ENCODE results near the gene PBX4.
A peak's percentile ranks its signal among the peaks of the same experiment; 100 is the strongest.
"Not testable (repeated sequence)": the region's sequence is repeated elsewhere in the genome, so short reads cannot be mapped to it uniquely, and the experiment has no call there.

PBX4 gene, protein sequence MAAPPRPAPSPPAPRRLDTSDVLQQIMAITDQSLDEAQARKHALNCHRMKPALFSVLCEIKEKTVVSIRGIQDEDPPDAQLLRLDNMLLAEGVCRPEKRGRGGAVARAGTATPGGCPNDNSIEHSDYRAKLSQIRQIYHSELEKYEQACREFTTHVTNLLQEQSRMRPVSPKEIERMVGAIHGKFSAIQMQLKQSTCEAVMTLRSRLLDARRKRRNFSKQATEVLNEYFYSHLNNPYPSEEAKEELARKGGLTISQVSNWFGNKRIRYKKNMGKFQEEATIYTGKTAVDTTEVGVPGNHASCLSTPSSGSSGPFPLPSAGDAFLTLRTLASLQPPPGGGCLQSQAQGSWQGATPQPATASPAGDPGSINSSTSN

DNA sequence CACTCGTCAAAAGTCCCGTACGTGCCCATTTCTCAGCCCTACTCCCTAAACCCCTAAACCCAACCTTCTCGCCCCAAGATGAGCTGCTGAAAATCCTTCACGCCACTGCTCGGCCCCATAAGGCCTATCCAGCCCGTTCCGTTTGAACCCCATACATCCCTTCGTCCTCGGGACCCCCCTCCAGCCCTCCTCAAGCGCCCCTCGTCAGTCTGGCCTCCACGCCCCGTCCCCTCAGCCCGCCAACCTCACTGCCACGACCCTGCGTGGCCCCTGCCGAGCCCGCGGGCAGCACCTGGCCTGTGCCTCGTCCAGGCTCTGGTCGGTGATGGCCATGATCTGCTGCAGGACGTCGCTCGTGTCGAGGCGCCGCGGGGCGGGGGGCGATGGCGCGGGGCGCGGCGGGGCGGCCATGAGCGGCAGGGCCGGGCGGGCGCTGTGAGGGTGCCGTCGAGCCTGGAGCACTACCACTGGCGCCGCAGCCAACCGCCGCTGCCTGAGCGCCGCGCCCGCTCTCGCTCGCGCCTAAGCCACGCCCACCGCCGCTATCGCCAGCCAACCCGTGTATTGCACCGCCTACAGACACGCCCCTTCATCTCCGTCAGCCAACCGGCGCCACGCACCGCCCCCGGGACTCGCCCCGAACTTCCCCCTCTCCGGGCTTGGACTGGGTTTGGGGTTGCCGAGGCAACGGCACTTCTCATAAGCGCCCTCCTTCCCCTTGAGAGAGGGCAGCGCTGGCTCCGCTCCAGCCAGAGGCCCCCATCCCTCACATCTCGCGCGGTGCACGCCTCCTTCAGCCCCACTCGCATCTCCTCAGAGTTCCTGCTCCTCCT is at the start of gene PBX4:
Gene PBX4, minus strand, starts transcription at position 469 of the 833 bp plus-strand sequence. Its CDS starts 58 bp downstream, at position 411.
- TF ChIP-seq POLR2A (IDR thresholded peaks at IDR 0.05; ENCODE audit: extremely low read depth, insufficient read length) (peak; percentile 47), CTCF (IDR thresholded peaks at IDR 0.05; ENCODE audit: low read depth, low read length) (no peak), MAX (IDR thresholded peaks at IDR 0.05; ENCODE audit: low read depth, low read length) (peak; percentile 74), MYC (IDR thresholded peaks at IDR 0.05; ENCODE audit: low read depth, low read length) (peak; percentile 69)
- DNase-seq (ENCODE audit: low read depth): peak; percentile 97
- H3K4me3 ChIP-seq (ENCODE audit: low read depth, low read length): peak within 1 kb of the TSS; percentile 43

DNA sequence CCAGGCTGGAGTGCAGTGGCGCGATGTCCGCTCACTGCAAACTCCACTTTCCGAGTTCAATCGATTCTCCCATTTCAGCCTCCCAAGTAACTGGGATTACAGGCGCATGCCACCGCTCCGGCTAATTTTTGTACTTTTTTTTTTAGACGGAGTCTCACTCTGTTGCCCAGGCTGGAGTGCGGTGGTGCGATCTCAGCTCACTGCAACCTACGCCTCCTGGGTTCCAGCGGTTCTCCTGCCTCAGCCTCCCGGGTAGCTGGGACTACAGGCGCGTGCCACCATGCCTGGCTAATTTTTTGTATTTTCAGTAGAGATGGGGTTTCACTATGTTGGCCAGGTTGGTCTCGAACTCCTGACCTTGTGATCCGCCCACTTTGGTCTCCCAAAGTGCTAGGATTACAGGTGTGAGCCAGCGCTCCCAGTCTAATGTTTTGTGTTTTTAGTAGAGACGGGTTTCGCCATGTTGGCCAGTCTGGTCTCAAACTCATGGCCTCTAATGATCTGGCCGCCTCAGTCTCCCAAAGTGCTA is 47.0 kb upstream of the PBX4 start:
- H3K4me3 ChIP-seq (ENCODE audit: low read depth, low read length); DNase-seq (ENCODE audit: low read depth): not testable (repeated sequence)

DNA sequence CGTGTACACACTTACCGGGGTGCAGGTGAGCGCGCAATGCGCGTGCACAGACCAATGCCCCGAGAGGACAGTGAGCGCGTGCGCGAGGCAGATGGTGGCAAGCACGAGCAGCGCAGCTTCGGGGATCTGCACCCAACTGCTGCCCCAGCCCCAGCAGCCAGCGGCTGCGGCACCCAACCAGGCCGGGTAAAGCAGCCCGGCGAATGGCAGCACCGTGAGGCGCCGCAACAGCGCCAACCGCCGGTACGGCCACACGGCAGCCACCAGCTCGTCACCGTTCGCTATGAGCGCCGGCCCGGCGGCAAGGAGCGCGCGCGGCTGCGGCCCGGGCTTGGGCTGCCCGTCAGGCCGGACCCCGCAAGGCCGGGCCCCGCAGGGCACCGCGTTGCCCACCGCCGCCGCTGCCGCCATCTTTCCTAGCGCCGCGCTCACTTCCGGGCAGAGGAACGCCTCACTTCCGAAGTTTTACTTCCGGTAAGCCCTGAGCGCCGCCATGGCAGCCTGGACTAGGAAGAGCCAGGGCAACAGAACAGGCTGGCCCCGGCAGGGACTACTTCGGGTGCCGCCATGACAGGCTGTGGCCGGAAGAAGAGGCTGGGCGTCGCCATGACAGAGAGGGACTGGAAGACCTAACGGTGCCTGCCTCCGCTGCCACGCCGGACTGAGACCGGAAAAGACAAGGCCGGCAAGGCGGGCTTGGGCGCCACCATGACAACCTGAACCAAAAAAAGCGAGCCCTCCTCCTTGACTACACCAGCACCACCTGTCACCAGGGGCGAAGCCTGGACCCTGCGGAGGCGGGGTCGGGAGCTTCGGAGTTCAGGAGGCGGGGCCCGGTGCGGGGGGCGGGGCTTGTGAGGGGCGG is 45.0 kb upstream of the PBX4 start, which contains the start of gene ATP13A1:
Gene ATP13A1, minus strand, starts transcription at position 421 of the 865 bp plus-strand sequence. Its CDS starts 10 bp downstream, at position 411.
- TF ChIP-seq CTCF (IDR thresholded peaks at IDR 0.05; ENCODE audit: low read depth, low read length) (peak; percentile 3), POLR2A (IDR thresholded peaks at IDR 0.05; ENCODE audit: extremely low read depth, insufficient read length) (peak; percentile 80), MYC (IDR thresholded peaks at IDR 0.05; ENCODE audit: low read depth, low read length) (peak; percentile 82), MAX (IDR thresholded peaks at IDR 0.05; ENCODE audit: low read depth, low read length) (peak; percentile 72)
- peak; percentile 97 for DNase-seq (ENCODE audit: low read depth)
- H3K4me3 ChIP-seq (ENCODE audit: low read depth, low read length): peak within 1 kb of the TSS; percentile 93

GRCh38 chr19:19662871-19663255 is 44.4 kb upstream of the PBX4 start:
- DNase-seq (ENCODE audit: low read depth): peak; percentile 74
- TF ChIP-seq CTCF (IDR thresholded peaks at IDR 0.05; ENCODE audit: low read depth, low read length) (no peak), MYC (IDR thresholded peaks at IDR 0.05; ENCODE audit: low read depth, low read length) (no peak), POLR2A (IDR thresholded peaks at IDR 0.05; ENCODE audit: extremely low read depth, insufficient read length) (no peak), MAX (IDR thresholded peaks at IDR 0.05; ENCODE audit: low read depth, low read length) (no peak)
- H3K4me3 ChIP-seq (ENCODE audit: low read depth, low read length): peak overlapping the region; percentile 93

- TF ChIP-seq CTCF (IDR thresholded peaks at IDR 0.05; ENCODE audit: low read depth, low read length): no peak
- DNase-seq (ENCODE audit: low read depth): no peak
- H3K4me3 ChIP-seq (ENCODE audit: low read depth, low read length): peak overlapping the region; percentile 93
Measured at GRCh38 chr19:19662344-19662743, 43.9 kb upstream of the PBX4 start.

Data from NB4 (cell line).